HG02571 (cell line): ENCODE measurements around the gene IPO4.

ENCODE experiments used
- ATAC-seq: cut with Tn5 transposase; IDR thresholded peaks from one replicate; pipeline ENCODE4 v1.9.1; 2021; ENCODE audit warnings: mild to moderate bottlenecking, moderate library complexity; ENCODE audit not compliant: unreplicated experiment

IPO4 gene

DNA sequence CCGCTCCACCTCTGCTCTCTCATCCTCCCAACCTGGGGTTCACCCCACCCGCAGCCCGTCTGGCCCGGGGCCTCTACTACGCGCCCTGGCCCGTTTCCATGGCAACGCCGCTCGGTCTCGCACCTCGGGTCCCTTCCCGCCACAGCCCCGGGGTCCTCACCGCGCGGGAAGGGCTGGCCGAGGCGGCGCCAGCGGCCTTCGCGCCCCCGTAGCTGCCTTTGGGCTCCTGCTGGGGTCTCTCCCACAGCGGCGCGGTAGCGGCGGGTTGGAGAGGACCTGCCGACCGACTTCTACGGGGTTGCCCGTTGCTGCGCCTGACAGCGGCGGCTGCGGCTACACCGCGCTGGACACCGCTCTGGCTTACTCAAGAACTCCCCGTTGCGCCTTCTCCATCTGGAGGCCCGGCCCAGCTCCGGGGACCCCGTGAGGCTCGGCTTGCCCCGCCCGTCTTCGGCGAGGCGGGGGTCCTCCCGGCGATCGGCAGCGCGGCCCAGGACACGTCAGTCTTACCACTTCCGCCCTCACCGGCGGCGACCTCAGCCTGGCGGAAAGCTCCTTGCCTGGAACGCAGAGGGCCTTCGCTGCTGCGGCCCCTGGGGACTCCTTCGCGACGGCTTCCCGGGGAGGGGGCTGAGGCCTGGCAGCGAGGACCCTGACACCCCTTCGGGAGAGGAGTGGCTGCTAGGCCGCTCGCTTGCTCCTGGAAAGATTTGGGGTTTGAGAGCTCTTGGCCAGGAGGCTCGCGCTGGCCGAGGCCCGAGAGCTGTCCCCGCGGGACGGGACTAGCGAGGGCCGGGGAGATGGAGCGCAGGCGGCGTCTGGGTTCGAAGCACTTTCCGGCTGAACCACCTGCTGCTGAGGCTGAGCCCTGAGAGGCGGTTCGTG lies 6.8 kb upstream of the IPO4 start, which contains the start of gene TM9SF1:
Gene TM9SF1, minus strand, starts transcription at position 256 of the 885 bp plus-strand sequence. CDS start 422 bp downstream, outside the sequence.
- ATAC-seq = peak; percentile 74

DNA sequence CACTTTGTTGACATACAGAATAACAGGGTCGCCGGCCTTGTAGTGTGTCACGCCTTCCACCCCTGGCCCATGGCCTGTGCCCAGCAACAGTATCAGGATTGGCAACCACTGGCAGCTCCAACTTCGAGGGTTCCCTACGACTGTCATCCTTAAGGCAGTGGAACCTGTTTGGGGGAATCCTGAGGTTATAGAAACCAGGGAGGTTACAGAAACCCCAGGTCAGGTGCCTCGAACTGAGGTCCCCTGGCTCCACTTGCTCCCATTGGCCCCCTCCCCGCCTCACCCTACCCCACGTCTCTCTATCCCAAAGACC lies 6.2 kb upstream of the IPO4 start:
- no peak for ATAC-seq

DNA sequence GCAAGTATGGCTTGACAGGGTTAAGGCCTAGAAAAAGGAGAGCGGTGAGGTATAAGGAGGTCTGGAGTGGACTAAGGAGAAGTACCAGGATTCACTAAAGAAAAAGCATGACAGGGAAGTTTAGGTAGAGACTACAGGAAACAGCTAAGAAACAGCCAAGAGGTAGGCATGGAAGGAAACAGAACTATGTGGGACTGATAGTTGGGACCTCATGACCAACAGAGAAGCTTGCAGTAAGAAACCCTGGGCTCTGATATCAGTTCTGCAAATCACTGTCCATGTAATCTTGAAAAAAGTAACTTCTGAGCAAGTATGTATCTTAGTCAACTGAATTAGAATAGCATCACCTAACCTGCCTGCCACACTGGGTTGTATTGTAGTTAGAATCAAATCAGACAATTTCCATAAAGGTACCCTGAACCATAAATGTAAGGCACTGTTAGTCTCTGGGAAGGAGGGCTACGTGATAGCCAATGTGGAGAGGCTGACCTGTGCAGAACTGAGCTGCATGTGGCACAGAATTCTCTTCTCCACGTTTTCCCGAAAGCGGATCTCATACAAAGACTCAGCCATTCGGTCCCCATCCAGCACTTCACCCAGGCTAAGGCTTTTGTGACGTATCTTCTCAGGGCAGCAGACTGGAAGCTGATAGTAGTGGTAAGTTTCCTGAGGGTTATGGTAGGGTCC lies 5.7 kb upstream of the IPO4 start:
- ATAC-seq = no peak

DNA sequence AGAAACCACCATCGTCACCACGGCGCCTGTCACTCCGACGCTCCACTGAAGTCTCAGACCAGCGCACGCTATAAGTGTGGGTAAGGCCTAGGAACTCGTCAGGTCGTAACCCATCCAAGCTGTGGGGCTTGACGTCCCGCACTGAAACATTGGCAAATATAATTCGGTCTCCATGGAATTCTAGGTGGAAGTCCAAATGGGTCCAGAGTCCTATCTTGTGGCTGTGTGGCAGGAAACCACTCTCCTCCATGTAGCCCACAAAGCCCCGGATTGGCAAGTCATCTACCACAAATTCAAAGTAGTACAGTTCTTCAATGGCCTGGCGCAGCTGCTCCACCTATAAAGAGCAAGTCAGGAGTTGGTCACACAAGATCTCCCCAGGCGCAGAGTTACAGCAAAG lies 4.3 kb upstream of the IPO4 start:
- ATAC-seq = no peak

DNA sequence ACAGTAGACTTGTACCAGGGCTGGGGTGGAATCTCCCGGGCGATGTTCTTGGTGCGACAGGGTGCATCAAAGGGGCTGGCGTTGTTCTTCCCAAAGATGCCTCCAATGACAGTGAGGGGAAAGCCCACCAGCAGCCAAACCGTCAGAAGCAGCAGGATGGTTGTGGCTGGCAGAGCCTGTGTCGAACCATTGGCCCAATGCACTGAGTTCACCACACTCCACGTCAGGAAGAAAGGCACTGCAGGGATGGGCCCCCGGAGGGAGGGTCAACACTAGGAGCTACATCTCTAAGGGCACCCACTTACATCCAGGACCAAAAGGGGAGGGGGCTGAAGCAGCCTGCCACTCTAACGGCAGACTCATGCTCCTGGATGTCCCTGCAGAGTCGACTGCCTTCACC lies 1.8 kb upstream of the IPO4 start:
- no peak for ATAC-seq

DNA sequence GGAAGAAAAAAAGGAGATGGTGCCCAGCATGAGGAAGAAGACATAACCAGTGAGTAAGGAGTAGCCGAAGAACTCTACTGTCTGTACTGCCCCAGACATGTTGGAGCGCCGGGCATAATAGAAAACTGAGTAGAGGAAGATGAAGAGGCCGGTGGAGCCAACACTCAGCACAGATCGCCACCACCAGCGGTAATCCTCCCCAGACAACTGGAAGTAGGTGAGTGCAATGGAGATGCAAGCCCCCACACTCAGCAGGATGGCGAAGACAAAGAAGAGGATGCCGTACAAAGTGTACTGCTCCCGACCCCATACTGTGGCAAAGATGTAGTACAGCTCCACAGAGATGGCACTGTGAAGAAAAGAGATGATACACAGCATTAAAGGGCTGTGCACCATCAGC lies 844 bp upstream of the IPO4 start:
- ATAC-seq = no peak

DNA sequence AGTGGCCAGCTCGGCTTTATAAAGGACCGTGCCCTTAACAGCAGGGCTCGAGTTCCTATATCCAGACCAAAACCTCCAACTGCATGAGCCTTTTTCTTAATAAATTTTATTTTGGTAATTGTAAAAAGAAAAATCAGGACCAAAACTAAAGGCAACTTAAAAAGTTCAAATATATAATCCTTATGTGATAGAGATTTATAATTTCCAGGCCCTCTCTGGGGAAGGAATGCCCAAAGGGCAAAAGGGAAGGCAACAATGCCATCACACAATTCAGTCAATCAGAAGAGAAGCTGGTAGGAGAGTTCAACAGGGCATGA lies 401 bp upstream of the IPO4 start:
- ATAC-seq = no peak

DNA sequence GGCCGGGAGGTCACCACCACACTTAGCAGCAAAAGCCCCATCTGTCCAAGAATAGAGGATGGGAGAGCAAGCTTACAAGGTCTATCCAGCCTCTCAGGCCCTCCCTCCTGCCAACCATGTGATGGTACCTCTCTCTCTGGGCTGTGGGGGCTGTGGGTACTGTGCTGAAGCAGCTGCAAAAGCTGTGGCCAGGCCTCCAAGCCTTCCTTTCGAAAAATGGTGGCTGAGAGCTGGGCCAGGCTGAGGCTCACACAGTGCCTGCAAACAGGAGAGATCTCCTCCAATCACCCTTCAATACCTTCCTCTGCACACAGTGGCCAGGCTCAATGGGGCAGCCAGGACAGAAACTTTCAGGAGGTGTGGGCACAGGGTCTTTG lies 1.1 kb downstream of the IPO4 start:
- no peak for ATAC-seq

DNA sequence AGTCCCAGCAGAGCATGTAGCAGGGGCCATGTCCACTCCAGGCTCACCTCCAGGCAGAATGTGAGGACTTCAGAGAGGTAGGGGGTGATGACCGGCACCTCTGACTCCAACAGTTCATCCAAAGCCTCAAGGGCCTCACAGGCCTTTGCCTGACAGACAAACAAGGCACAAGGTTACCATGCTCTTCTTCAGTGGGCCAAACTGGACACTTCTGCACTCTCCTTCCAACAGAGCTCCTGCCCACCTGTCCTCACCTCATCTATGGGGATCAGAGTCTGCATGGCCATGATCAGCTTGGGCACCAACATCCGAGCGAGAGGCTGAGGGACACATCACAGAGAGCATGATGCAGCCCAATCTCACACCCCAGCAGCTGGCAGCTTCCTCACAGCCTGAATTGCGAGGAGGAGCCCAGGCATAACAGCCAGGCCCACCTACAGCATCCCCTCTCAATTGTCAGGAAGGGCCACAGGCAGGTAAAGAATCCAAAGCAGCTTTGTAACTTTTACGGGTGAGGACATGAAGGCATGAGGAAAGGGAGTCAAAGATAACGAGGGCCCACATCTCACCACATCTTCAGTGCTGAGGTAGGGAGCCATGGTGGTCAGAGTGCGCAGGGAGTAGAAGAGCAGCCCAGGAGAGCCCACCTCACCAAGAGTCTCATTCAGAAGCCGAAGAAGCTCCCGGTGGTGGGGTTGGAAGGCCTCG lies 1.6 kb downstream of the IPO4 start:
- ATAC-seq = no peak

DNA sequence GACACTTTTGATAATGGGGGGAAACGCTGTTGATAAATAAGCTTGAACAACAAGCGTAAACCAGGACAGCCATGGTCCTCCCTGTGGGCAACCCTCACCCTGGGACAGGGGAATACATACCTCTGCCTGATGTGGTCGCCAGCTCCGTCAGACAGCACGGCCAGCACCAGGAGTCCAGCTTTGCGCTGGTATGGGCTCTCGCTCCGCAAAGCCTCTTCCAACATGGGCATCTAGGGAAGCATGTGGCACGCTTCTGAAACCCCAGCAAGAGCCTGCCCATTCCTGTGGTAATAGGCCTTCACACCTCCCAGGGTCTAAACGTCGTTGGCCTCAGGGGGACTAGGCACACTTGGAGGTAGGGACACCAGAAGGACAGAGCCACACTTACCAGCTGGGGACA lies 2.9 kb downstream of the IPO4 start:
- ATAC-seq = no peak

DNA sequence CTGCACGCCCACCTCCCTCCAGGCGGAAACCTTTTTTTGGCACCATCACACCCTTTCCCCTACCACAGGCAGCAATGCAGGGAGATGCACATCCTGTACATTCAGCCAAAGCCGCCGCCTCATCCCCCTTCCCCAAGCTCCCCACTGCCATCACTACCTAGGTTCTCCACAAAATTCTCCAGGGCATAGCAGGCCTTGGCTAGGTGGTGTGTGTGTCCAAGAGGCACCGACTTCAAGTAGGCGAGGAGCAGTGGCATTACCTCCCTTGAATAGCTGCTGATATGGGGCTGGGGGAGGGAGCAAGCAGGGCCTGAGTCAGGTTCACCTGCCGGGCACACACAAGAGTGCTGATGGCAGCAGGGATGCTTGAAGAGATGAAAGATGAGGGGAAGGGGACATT lies 3.6 kb downstream of the IPO4 start:
- ATAC-seq = no peak

DNA sequence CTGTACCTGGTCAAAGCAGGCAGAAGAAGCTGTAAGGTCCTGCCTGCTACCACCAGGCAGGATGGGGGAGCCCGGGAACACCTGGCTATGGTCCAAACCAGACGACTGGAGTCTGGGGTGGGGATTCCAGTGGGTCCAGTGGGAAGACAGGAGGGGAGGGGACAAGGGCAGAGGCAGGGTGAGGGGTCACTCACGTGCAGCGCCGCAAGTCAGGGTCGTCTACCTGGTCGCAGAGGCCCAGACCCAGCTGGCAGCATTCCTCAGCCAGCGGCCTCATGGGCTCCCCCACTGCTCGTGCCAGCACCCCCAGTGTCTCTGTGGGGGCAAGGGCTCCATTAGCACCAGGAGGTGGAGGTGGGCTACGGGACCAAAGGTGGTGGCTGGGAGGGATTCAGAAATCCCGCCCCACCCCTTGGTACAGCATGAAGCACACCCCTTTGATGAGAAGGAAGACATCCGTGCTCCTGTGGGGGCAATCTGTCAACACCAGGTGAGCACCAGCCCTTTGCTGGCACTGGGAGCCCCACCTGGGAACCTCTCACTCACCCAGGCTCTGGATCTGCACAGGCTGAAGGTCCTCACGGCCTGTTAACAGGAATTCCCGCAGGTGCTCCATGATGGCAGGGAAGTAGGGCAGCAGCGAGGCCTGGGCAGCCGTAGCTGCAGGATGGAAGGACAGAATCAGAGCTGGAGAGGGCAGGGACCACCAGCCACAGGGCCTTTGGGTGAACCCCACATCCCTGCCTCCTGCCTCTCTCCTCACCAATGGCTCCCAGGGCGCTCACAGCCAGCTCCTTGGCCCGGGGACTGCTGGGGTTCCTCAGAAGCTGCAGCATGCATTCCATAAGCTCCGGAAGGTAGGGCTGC lies 4.3 kb downstream of the IPO4 start:
- no peak for ATAC-seq

DNA sequence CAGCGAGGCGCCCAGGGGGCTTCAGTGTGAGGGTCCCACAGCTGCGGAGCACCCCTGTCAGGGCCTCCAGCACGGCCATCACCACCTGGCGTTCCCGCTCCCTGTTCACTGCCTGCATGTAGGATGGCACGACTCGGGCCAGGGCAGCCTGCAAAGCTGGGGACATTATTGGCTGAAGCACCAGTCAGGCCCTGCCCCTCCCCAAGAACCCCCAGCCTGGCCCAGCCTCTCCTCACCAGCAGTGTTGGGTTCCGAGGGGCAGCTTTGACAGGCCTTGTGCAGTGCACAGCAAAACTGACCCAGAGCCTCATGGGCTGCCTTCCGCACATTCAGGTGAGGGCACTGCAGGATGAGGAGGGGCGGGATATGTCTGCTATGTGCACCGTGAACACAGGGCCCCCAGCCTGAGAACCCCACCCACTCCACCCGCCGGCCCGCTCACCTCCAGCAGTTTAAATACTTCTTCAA lies 5.6 kb downstream of the IPO4 start:
- no peak for ATAC-seq

DNA sequence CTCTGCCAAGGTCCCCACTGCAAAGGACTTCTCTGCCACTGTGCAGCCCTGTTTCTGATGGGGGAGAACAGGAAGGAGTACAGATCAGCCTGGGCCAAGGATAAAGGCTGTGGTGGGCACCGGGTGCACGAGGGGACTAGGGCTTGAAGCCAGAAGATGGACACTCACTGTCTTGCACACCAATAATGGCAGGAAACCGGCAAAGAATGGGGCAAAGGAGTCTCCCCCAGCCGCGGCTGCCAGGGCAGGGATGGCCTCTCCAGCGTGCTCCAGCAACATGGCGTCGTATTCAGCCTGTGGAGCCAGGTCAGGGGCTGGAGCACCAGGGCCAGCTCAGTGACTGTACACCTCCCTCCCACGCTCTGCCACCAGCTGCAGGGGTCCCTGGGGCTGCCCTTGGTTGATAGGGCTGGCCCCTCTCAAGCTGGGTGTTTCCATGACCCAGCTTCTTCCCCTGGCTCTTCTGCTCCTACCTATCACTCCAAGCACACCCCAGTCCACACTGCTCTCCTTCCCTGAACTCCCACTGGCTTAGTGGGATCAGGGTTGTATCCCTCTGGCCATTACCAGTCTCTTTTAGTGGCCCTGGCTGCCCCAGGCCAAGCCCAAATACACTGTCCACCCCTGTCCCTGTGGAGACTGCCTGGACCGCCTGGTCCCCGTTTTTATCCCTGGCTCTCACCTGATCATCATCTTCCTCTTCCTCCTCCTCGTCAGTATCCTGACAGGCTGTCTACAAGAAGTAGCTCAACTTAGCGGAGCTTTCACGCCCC lies 6.3 kb downstream of the IPO4 start:
- no peak for ATAC-seq

DNA sequence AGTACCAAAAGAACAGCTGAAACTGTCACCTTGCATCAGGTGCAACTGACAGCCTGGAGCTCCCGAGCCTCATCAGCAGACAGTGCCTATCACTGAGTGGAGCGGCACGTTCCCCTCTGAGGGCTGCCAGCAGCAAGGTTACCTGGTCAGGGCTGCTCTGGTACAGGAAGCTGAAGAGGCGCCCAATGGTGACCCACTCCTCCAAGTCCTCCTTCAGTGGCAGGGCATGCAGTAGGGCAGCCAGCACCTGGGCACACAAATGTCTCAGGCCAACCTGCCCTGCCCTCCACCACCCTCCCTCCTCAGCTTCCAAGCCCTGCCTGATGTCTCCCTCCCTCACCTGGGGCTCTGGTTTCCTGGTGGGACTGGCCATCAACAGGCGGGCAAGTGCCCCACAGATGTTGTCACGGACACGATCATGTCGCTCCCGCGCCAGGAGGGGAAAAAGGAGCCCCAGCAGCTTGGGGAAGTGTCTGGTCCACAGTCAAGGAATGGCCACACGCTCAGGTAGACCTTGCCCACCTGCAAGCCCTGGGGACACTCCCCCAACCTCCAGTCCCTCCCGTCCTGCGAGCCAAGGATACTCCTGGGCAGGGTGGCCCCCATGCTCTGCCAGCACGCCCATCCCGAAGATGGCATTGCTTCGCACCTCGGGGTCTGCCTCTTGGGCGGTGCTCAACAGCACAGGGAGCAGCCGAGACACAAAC lies 7.1 kb downstream of the IPO4 start:
- no peak for ATAC-seq

DNA sequence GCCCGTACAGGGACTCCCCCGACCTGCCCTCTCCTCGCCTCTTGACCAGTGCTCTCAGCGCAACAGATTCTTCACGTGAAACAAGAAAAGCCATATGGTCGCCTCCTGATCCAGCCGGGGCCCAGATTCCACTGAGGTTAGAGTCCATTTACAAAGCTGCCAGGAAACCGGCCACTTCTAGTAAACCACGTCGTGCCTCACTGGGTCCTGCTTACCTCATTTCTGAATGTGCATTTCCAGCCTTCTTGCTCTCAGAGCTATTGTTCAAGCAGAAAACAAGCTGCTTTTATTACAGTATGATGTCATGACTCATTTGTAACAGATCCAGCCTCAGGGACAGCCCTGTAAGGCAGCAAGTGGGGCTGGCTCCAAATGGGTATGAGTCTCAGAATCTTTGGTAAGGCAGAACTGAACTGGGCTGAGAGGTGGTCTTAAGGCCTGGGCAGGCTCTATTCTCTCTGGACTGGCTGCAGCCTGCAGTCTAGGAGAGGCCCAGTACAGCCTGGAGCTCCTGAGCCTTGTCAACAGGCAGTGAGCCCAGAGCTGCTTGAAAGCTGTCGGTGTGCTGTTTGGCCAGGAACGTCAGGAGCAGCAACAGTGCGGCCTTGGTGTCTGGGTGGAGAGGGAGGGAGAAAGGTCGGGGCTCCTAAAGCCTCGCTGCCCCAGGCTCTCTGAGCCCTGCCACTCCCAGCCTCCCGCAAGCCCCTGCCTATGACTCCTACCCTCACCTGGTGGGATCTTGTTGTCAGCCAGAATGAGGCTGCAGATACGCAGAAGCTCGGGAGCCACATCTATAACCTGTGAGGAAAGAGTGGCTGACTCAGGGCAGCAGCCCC lies 8.4 kb downstream of the IPO4 start:
- no peak for ATAC-seq

DNA sequence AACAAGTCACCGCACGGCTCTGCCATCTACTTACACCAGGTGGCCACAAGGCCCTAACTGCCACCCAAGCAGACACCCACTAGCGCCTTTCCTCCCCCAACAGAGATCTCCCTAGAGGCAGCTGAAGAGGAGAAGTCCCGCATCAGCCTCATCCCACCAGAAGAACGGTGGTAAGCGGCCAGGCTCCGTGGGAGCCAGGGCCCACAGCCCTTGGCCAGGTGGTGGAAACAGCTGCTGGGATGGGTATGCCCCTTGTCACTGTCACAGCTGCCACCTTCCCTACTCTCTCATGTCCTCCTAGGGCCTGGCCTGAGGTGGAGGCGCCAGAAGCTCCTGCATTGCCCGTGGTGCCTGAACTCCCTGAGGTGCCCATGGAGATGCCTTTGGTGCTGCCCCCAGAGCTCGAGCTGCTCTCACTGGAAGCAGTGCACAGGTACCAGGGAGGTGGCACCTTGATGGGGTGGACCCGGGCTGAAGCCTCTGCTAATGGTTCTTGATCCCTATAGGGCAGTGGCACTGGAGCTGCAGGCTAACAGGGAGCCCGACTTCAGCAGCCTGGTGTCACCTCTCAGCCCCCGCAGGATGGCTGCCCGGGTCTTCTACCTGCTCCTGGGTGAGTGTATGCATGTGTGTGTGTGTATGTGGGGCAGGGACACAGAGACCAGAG lies 9.2 kb downstream of the IPO4 start:
- no peak for ATAC-seq
